HG02981 (cell line): ENCODE measurements around the gene DZIP1L.
"Not testable (repeated sequence)": the region's sequence is repeated elsewhere in the genome, so short reads cannot be mapped to it uniquely, and the experiment has no call there.

Experiments
- ATAC-seq: cut with Tn5 transposase; IDR thresholded peaks from one replicate; pipeline ENCODE4 v1.9.1; 2021; ENCODE audit warnings: mild to moderate bottlenecking, moderate library complexity; ENCODE audit not compliant: unreplicated experiment

DZIP1L gene, protein sequence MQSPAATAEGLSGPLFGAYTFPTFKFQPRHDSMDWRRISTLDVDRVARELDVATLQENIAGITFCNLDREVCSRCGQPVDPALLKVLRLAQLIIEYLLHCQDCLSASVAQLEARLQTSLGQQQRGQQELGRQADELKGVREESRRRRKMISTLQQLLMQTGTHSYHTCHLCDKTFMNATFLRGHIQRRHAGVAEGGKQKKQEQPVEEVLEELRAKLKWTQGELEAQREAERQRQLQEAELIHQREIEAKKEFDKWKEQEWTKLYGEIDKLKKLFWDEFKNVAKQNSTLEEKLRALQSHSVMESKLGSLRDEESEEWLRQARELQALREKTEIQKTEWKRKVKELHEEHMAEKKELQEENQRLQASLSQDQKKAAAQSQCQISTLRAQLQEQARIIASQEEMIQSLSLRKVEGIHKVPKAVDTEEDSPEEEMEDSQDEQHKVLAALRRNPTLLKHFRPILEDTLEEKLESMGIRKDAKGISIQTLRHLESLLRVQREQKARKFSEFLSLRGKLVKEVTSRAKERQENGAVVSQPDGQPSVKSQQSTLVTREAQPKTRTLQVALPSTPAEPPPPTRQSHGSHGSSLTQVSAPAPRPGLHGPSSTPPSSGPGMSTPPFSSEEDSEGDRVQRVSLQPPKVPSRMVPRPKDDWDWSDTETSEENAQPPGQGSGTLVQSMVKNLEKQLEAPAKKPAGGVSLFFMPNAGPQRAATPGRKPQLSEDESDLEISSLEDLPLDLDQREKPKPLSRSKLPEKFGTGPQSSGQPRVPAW

DNA sequence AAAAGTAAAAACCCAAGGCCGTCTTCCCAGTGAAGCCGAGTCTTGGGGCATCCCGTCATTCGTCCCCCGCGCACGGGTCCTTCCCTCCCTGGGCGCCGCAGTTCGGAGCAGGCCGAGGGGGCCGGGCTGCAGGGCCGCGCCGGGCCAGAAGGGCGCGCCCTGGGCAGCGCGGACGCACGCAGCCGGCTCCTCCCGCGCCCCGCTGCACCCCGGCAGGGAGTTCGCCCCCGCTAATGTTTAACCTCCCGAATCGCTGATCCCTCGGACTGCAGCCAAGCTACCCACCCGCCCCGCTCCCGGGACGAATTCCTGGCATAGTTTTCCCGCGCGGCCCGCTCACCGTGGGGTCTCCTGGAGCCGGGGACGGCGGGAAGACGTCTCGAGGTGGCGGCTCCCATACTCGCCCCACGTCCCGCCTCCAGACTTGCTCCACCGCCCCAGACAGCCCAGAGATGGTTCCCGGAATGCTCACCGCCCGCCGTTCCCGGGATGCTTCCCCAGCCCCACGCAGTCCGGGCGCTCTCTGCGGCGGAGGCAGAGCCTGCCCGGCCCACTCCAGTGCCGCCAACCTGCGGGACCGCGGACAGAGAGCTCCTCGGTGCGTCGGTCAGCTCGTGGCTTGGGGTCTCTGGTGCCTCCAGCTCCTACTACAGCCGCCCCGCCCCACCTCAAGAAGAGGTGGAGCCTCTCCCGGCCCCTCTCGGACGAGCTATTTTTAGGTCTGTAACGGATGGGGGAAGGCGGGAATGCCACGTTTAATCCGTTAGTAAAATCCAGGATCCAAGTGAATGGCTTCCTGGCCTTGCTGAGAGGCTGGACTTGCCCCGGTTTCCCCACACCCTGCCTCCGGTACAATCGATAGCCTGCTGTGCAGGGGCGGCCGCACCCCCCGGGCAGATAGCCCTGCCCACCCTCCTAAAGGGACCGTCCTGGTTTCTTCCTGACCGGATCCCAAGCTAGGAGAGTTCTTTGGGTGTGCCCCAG lies at the start of gene DZIP1L:
Gene DZIP1L, minus strand, starts transcription at position 621 of the 984 bp plus-strand sequence. CDS start 11,637 bp downstream, outside the sequence.
- peak; percentile 84 for ATAC-seq

DNA sequence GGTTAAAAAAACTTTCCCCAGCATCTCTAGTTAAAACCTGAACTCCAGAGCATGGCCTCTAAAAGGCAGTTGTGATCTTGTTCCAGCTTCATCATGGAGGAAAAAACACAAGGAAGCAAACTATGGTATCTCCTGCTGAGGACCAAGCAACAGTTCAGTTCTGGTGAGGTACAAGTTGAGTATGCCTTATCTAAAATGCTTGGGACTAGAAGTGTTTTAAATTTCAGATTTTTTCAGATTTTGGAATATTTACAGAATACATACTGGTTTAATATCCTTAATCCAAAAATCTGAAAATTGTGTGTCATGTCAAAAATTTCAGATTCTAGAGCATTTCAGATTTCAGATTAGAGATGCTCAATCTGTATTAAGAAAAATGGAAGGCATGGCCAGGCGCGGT lies 49.7 kb upstream of the DZIP1L start:
- ATAC-seq, result no peak

DNA sequence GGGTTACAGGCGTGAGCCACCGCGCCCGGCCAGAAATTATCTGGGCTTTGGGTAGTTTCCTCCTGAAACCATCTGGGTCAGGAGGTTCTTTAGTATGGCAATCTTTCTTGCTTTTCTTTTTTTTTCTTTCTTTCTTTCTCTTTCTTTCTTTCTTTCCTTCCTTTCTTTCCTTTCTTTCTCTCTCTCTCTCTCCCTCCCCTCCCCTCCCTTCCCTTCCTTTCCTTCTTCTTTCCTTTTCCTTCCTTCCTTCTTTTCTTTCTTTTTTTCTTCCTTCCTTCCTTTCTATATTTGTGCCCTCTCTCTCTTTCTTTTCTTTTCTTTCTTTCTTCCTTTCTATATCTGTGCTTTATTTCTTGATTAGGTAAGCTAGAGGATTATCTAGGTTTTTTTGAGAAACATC lies 42.3 kb upstream of the DZIP1L start:
- ATAC-seq, result no peak

DNA sequence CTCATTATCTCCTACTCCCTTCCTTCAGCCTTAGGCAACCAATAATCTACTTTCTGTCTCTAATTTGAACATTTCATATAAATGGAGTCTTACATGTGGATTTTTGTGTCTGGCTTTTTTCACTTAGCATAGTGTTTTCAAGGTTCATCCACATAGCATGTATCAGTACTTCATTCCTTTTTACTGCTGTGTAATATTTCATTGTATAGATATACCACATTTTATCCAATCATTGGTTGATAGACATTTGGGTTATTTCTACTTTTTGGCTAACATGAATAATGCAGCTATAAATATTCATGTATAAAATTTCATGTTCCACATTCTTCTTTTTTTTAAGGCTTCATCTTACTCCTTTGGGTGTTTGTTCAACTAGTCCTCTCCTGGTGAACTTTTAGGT lies 39.1 kb upstream of the DZIP1L start:
- no peak for ATAC-seq

DNA sequence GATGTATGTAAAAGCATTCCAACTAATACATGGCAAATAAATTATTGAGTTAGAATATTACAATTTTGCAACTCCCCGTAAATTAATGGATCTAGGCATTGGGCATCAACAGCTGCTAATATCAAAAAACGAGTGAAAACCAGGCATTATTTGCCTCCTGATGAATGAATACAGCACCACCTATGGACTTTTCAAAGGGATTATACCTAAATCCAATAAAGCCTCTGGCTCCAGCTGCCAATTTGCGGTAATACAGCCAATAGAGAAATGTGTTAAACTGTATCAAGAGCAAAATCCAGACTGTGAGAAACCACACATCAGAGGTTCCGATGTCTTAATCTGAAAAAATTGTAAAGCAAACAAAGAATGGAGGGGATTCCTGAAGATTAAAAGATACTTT lies 33.1 kb upstream of the DZIP1L start:
- no peak for ATAC-seq

DNA sequence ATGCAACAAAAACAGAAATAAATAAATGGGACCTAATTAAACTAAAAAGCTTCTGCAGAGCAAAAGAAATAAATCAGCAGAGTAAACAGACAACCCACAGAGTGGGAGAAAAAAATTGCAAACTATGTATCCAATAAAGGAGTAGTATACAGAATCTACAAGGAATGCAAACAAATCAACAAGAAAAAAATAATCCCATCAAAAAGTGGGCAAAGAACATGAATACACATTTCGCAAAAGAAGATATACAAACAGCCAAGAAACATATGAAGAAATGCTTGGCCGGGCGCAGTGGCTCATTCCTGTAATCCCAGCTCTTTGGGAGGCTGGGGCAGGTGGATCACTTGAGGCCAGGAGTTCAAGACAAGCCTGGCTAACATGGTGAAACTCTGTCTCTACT lies 26.8 kb upstream of the DZIP1L start:
- not testable (repeated sequence) for ATAC-seq

DNA sequence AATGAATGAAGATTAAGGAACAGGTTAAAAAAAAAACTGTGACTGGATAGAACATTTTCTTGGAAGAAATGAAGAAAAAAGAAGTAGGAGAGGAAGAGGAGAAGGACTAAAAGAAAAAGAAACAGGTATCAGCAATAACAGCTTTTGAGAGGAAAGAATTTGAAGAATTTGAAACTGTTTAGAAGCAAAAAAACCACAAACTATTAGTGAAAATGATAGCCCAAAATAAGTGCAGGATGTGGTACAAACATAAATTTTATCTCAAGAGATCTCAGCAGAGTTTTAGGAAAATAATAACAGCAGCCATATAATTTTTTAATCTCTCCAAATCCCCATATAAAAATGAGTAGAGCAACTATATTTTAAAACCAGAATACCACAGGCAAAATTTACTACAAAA lies 25.5 kb upstream of the DZIP1L start:
- ATAC-seq, result no peak

DNA sequence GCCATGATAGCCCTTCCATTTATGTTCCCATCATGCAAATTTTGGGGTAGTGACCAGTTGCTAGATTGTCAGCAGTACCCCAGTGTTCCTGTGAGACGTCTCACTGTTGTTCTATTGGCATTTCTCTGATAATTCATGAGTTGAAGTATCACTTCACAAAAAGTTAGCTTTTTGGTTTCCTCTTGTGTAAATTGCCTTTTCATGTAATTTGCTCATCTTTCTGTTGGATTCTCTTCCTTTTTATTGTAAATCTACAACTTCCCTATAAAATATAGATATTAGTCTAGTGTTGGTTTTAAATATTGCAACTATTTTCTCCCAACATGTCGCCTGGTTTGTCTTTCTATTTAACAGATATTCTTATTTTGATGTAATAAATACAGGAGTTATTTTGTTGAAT lies 24.3 kb upstream of the DZIP1L start:
- no peak for ATAC-seq

DNA sequence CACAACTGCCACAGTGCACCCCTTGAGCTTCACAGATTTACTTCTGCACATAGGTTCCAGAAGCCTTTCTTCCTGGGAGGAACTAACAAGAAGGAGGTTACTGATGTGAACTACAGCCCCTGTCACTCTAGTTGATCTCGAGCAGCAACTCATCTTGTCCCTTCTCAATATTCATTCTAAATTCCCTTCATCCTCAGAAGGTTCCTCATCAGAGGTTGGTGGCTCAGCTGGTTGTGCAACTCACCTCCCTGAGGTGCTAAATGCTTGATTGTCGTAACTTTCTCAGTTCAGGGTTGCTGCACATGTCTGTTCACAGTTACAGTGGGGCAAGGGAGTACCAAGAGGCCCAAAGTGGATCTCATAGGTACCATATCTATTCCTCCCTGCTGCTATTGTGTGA lies 22.5 kb upstream of the DZIP1L start:
- ATAC-seq, result no peak

DNA sequence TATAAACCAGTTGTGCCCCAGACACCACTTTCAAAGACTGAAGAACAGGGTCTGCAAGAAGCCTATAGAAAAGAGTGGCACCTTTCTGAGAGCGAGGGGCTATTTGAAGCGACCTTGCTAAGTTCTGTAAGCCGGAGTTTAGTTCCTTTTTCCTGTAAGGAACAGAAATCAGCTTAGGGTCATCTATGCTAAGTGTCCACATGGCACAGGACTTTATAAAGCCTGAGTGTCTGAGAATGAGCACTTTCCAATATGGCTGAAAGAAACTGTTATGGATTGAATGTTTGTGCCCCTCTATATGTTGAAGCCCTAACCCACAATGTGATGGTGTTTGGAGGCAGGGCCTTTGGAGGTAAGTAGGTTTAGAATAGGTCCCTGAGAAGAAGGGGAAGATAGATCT lies 20.8 kb upstream of the DZIP1L start:
- no peak for ATAC-seq

DNA sequence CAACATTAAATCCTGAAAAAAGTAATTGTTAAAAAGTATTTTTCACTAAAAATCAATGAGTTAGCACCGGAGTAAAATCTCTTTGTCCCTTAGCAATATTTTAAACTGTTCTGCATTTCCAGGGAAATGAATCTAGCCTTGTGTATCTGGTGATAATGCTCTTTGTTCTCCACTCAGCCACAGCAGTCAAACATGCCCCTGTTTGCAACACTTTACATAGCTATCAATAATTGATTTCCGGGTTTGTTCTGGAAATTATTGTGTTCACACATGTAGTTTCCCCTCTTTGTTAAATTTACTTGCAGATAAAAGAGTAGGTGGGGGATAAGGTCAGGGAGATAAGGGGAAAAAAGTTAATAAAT lies 20.4 kb upstream of the DZIP1L start:
- no peak for ATAC-seq

DNA sequence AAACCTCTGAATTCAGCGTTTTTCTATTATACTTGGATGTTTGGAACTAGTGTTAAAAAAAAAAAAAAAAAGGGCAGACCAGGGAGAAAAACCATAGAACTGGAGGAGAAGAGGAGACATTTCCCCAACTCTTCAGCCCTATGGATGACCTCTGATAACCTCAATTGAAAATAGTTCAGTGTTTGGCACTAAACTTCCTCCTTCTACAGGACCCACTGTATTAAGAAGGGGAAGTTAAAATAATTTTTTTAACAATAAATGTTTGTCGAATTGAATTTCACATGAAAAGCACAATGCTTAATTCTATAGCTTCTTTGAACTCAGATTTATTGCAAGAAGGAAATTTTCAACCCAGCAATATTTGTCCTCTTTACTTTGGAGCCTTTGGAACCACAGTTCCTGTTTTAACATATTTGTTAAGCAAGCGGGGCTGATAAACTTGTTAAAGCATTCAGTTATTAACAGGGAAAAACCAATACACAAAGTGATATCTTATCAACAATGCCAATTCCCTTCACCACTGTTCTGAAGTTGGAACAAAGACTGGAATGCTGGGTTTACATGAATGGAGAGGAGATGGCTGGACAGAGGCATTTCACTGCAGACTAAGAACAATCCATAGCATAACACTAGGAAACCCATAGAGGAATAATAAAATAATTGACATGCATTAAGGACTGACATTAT lies 19.9 kb upstream of the DZIP1L start:
- no peak for ATAC-seq

DNA sequence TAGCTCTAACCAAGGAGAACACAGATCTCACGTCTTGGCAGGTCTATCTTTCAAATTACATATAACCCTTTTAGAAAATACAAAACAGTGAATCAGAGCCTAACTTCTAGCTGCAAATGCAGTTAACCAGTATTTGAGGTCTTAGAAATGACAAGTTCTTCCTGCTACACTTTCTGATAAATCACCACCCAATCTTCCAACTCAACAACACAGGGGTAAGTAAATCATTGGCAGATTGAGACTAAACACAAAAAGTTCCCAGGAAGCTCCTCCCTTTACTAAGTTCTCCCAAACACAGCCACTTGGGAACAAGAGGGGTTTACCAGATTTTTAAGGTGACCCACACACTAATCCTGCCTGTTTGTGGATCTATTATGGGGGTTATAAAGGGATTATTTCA lies 16.8 kb upstream of the DZIP1L start, which contains the start of gene A4GNT:
Gene A4GNT, minus strand, starts transcription at position 152 of the 400 bp plus-strand sequence. CDS start 1,134 bp downstream, outside the sequence.
- no peak for ATAC-seq

DNA sequence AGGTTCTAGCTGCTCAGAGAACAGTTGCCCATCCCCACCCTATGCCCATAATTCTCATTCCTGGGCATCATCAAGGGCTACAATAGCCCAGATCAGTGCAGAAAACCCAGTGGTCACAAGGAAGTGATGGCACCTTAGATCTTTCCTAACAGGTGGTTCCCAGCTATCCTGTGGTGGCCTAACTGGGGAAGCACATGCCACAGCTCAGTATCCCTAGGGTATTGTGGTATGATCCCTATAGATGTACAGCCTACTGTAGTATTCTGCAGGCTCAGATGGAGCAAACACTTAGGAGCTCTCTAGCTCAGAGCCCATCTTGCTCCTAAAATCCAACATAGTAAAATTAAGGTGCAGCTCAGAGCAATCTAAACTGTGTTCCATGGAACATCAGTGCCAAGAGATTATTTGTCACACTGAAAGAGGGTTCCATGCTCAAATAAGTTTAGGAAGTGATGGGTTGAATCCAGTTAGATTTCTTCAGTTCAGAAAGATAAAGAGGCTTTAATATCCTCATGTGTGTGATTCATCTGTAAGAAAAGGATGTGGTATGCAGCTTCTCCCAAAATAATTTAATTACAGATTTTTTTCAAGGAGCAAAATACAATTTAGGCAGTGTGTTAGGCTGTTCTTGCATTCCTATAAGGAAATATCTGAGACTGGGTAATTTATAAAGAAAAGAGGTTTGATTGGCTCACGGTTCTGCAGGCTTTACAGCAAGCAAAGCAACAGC lies 12.4 kb upstream of the DZIP1L start:
- ATAC-seq, result no peak

DNA sequence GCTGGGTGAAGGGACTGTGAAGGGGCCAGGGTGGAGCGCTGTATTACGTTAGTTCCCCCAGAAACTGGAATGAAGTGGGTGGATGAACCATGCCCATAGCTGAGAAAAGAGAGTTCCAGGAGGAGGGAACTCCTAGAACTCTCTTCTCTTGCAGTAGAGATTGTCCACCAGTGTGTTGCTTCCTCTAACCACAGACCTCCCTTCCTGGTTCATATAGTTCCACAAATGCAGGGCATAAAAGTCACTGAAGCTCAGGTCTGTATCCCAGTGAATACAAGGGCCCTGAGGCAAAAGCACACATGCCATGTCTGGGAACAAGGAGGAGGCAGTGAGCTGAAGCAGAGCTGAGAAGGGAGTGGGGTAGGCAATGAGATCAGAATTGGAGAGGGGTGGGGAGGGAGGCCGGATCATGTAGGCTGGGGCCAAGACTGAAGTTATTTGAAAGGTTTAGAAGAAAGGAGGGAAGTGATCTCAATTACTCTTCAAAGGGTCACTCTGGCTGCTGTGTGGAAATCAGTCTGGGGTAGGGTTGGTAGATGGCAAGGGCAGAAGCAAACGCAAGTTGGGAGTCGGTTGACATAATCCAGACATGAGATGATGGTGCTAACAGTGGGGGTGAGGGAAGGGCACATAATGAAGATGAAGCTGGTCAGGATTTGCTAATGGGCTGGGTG lies 10.3 kb upstream of the DZIP1L start:
- no peak for ATAC-seq

DNA sequence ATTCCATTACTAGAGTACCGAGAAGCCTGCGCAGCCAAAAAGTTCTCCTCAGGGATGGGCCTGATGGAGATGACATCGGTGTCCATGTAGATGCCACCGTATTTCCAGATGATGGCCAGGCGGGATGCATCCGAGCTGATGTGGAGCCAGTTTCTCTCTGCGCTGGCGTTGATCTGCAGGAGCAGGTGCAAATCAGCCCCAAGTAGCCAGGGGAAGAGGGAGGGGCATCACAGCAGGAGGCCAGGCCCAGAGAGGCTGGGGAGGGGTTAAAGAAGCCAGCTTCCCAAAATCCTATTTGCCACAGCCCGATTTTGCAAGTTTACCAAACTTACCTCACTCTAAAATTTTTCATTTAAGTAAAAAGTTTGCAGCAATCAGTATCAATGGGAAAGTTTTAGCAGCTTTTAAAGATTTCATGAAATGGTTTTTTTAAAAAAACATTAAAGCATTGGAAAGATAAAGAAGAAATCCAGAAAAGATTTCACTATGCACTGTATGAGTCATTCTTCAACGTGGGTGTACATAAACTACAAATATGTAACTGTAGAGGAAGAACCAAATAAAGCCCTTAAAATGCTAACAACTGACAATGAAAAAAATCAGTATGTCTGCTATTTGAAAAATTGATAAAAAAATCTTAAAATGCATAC lies 9.4 kb upstream of the DZIP1L start:
- no peak for ATAC-seq

DNA sequence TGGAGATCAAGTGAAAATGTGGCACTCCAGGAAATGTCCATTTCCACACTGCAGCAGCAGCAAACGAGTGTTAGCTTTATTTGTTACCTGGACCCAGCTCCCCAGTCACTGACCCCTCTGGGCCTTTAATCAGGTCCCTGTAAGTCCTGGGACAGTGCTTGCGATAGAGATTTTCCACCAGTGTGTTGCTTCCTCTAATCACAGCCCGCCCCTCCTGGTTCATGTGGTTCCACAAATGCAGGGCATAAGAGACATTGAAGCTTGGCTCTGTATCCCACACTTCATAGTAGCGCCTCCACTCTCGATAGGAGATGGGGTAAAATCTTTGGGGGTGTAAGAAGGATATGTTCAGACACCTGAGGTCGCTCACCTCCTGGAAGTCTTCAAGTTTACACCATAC lies 8.8 kb upstream of the DZIP1L start:
- ATAC-seq, result no peak

DNA sequence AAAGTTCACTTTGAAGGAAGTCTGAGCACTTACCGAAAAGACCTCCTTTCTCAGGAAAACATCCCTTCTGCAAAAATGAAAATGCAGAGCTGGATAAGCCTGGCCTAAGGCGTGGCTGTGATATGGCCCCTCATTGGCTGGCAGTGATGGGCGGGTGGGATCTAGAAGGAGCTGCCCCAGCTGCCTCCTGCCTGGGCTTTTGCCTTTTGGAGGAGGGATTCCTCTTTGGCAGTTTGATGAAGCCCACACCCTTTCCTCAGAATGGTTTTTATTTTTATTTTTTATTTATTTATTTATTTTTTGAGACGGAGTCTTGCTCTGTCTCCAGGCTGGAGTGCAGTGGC lies 4.0 kb upstream of the DZIP1L start:
- ATAC-seq, result no peak
